ENCODE results near the gene MCM8. TPM values are rescaled to one million over a fixed set of nuclear protein-coding genes. Genes with fewer than 3 reads are reported as not detected.

The MCM8 gene
- total RNA-seq, 4 donors from 2014 or later, result 4.6 to 7.4 (median 6.0) TPM

GRCh38 chr20:6014017-6014416 is 63.6 kb downstream of the MCM8 start:
- Histone ChIP-seq H3K27me3 (no peaks in the 10 kb centered on the region), H3K4me1 (peaks cover 0 to 5% (median 0%) of the 10 kb centered on the region in 3 donors), H3K9me3 (no peaks in the 10 kb centered on the region), H3K4me3 (no peak overlapping the region), H3K36me3 (peaks cover 0 to 77% of the 10 kb centered on the region in 2 donors), H3K27ac (no peak overlapping the region)
- no peak for TF ChIP-seq CTCF (IDR thresholded peaks at IDR 0.05)
- TF ChIP-seq EP300 (IDR thresholded peaks at IDR 0.05), result no peak
- WGBS, 2 donors (ENCODE audit: low coverage in 1 of 2), result 71 to 82% methylated on average over 3 of the region's 3 CpGs
- no peak for ATAC-seq

GRCh38 chr20:6014957-6015356 is 64.5 kb downstream of the MCM8 start:
- H3K9me3 ChIP-seq, result no peaks in the 10 kb centered on the region
- H3K4me1 ChIP-seq, result peaks cover 0 to 5% (median 0%) of the 10 kb centered on the region in 3 donors
- no peak for ATAC-seq
- H3K27ac ChIP-seq, result no peak overlapping the region
- H3K4me3 ChIP-seq, result no peak overlapping the region
- peaks cover 0 to 74% of the 10 kb centered on the region in 2 donors for H3K36me3 ChIP-seq
- WGBS, 2 donors (ENCODE audit: low coverage in 1 of 2), result 75 to 95% methylated on average over 4 of the region's 4 CpGs
- no peaks in the 10 kb centered on the region for H3K27me3 ChIP-seq
- TF ChIP-seq CTCF (IDR thresholded peaks at IDR 0.05), result no peak
- no peak for TF ChIP-seq POLR2AphosphoS5 (IDR thresholded peaks at IDR 0.05)
- TF ChIP-seq POLR2A (IDR thresholded peaks at IDR 0.05), result no peak
- no peak for TF ChIP-seq EP300 (IDR thresholded peaks at IDR 0.05)

- H3K9me3 ChIP-seq, result no peaks in the 10 kb centered on the region
- TF ChIP-seq CTCF (IDR thresholded peaks at IDR 0.05) (no peak), POLR2AphosphoS5 (IDR thresholded peaks at IDR 0.05) (no peak), POLR2A (IDR thresholded peaks at IDR 0.05) (no peak), EP300 (IDR thresholded peaks at IDR 0.05) (no peak)
- ATAC-seq, result no peak
- no peak overlapping the region for H3K4me3 ChIP-seq
- H3K27me3 ChIP-seq, result no peaks in the 10 kb centered on the region
- H3K4me1 ChIP-seq, result peaks cover 0 to 5% (median 0%) of the 10 kb centered on the region in 3 donors
- no peak overlapping the region for H3K27ac ChIP-seq
- H3K36me3 ChIP-seq, result peaks cover 0 to 54% of the 10 kb centered on the region in 2 donors
These were observed 67.0 kb downstream of the MCM8 start for GRCh38 chr20:6017467-6017866.

- no peak for ATAC-seq
- no peaks in the 10 kb centered on the region for H3K27me3 ChIP-seq
- WGBS, 2 donors (ENCODE audit: low coverage in 1 of 2), result 83 to 93% methylated on average over 4 to 5 of the region's 7 CpGs
- no peak overlapping the region for H3K27ac ChIP-seq
- no peak for TF ChIP-seq POLR2AphosphoS5 (IDR thresholded peaks at IDR 0.05)
- no peak for TF ChIP-seq POLR2A (IDR thresholded peaks at IDR 0.05)
- no peak for TF ChIP-seq CTCF (IDR thresholded peaks at IDR 0.05)
- TF ChIP-seq EP300 (IDR thresholded peaks at IDR 0.05), result no peak
- H3K36me3 ChIP-seq, result peaks cover 0 to 49% of the 10 kb centered on the region in 2 donors
- no peaks in the 10 kb centered on the region for H3K9me3 ChIP-seq
- peaks cover 0 to 5% (median 0%) of the 10 kb centered on the region in 3 donors for H3K4me1 ChIP-seq
- H3K4me3 ChIP-seq, result no peak overlapping the region
These were observed 67.4 kb downstream of the MCM8 start for GRCh38 chr20:6017880-6018279.

GRCh38 chr20:6024768-6025167 is 74.3 kb downstream of the MCM8 start:
- ATAC-seq, result no peak
- peaks cover 0 to 43% of the 10 kb centered on the region in 2 donors for H3K36me3 ChIP-seq
- H3K9me3 ChIP-seq, result no peaks in the 10 kb centered on the region
- WGBS, 2 donors (ENCODE audit: low coverage in 1 of 2), result 100% methylated on average over 1 of the region's 1 CpG
- no peaks in the 10 kb centered on the region for H3K27me3 ChIP-seq
- no peak overlapping the region for H3K4me3 ChIP-seq
- H3K4me1 ChIP-seq, result peaks cover 0 to 13% (median 0%) of the 10 kb centered on the region in 3 donors
- TF ChIP-seq CTCF (IDR thresholded peaks at IDR 0.05), result no peak
- no peak for TF ChIP-seq POLR2AphosphoS5 (IDR thresholded peaks at IDR 0.05)
- TF ChIP-seq EP300 (IDR thresholded peaks at IDR 0.05), result no peak
- TF ChIP-seq POLR2A (IDR thresholded peaks at IDR 0.05), result no peak
- H3K27ac ChIP-seq, result no peak overlapping the region

Data from gastroesophageal sphincter (tissue), 4 donors.